ENCODE results near the gene FARP2. TPM values are rescaled to one million over a fixed set of nuclear protein-coding genes. Genes with fewer than 3 reads are reported as not detected.

FARP2 gene
- total RNA-seq, 1 experiment from 2014 or later, result 37.2 TPM

DNA sequence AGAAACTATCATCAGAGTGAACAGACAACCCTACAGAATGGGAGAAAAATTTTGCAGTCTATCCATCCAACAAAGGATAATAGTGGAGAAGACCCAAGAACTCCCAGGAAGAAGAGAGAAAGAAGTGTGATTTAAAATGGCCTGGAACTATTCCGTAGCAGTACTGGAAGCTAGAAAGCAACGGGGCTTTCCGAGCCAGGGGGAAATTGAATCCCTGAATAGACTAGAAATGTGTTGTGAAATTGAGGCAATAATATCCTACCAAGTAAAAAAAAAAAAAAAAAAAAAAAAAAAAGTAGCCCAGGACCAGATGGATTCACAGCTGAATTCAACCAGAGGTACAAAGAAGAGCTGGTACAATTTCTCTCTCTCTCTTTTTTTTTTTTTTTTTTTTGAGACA is 69.3 kb downstream of the FARP2 start:
- H3K9me3 ChIP-seq, result no peaks in the 10 kb centered on the region
- intact Hi-C loops (cut with micrococcal nuclease; ENCODE audit: unreplicated experiment), result no loop called here
- no peak overlapping the region for H3K4me3 ChIP-seq (ENCODE audit: low read depth, low read length)
- no peak for DNase-seq
- no peaks in the 10 kb centered on the region for H3K4me1 ChIP-seq
- BruUV-seq (replicated peaks), result no TSS peak
- Mint-ChIP-seq H3K36me3 (ENCODE audit: insufficient read depth, unreplicated experiment) (peaks cover 28% of the 10 kb centered on the region), H3K27ac (ENCODE audit: unreplicated experiment) (no peak overlapping the region), H3K4me3 (ENCODE audit: unreplicated experiment) (no peak overlapping the region), H3K9me3 (ENCODE audit: unreplicated experiment) (peaks cover 21% of the 10 kb centered on the region), H3K27me3 (ENCODE audit: insufficient read depth, unreplicated experiment) (no peaks in the 10 kb centered on the region), H3K4me1 (ENCODE audit: low read depth, unreplicated experiment) (no peaks in the 10 kb centered on the region)
- H3K36me3 ChIP-seq (ENCODE audit: control insufficient read depth, insufficient read depth, low read length), result peaks cover 1% of the 10 kb centered on the region; the same call in 1 of the 2 replicates
- TF ChIP-seq, protein P1, sequence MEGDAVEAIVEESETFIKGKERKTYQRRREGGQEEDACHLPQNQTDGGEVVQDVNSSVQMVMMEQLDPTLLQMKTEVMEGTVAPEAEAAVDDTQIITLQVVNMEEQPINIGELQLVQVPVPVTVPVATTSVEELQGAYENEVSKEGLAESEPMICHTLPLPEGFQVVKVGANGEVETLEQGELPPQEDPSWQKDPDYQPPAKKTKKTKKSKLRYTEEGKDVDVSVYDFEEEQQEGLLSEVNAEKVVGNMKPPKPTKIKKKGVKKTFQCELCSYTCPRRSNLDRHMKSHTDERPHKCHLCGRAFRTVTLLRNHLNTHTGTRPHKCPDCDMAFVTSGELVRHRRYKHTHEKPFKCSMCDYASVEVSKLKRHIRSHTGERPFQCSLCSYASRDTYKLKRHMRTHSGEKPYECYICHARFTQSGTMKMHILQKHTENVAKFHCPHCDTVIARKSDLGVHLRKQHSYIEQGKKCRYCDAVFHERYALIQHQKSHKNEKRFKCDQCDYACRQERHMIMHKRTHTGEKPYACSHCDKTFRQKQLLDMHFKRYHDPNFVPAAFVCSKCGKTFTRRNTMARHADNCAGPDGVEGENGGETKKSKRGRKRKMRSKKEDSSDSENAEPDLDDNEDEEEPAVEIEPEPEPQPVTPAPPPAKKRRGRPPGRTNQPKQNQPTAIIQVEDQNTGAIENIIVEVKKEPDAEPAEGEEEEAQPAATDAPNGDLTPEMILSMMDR (IDR thresholded peaks at IDR 0.05; ENCODE audit: insufficient read depth in 1 of 2, low read depth in 1 of 2, low read length in 1 of 2, severe bottlenecking in 1 of 2, unreplicated experiment in 1 of 2), result no peak
- no peaks in the 10 kb centered on the region for H3K27me3 ChIP-seq (replicated peaks; ENCODE audit: control insufficient read depth, insufficient read depth, low read length)
- ChIA-PET CTCF (no interaction called here), POLR2A (no interaction called here)

DNA sequence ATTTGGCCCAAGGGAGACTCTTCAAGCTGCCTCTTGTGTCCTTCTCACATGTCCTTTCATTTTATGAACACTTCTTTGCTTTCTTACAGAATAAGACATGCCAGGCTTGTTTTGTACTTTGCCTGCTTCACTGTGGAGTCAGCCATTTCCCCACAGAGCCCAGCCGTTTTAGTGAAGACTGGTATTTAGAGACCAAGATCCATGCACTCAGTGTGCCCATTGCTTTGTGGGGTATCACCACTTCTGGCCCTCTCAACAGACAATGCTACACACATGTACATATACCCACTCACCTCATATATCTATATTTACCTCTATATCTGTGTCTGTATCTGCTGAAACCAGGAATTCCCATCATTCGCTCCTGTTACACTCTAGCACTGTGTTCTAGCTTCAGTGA is 74.1 kb downstream of the FARP2 start:
- no peak for DNase-seq
- H3K27me3 Mint-ChIP-seq (ENCODE audit: insufficient read depth, unreplicated experiment), result no peaks in the 10 kb centered on the region
- H3K4me1 Mint-ChIP-seq (ENCODE audit: low read depth, unreplicated experiment), result peaks cover 7% of the 10 kb centered on the region
- no peak overlapping the region for H3K27ac Mint-ChIP-seq (ENCODE audit: unreplicated experiment)
- intact Hi-C loops (cut with micrococcal nuclease; ENCODE audit: unreplicated experiment), result no loop called here
- Histone ChIP-seq H3K9me3 (no peaks in the 10 kb centered on the region), H3K4me1 (no peaks in the 10 kb centered on the region), H3K36me3 (ENCODE audit: control insufficient read depth, insufficient read depth, low read length) (peaks cover 1% of the 10 kb centered on the region; the same call in 1 of the 2 replicates), H3K4me3 (ENCODE audit: low read depth, low read length) (no peak overlapping the region), H3K27me3 (replicated peaks; ENCODE audit: control insufficient read depth, insufficient read depth, low read length) (no peaks in the 10 kb centered on the region)
- TF ChIP-seq, protein P1 (IDR thresholded peaks at IDR 0.05; ENCODE audit: insufficient read depth in 1 of 2, low read depth in 1 of 2, low read length in 1 of 2, severe bottlenecking in 1 of 2, unreplicated experiment in 1 of 2), result no peak
- CTCF ChIA-PET, result no interaction called here
- BruUV-seq (replicated peaks), result no TSS peak
- no peak overlapping the region for H3K4me3 Mint-ChIP-seq (ENCODE audit: unreplicated experiment)
- no peaks in the 10 kb centered on the region for H3K9me3 Mint-ChIP-seq (ENCODE audit: unreplicated experiment)
- H3K36me3 Mint-ChIP-seq (ENCODE audit: insufficient read depth, unreplicated experiment), result peaks cover 20% of the 10 kb centered on the region
- POLR2A ChIA-PET, result no interaction called here

DNA sequence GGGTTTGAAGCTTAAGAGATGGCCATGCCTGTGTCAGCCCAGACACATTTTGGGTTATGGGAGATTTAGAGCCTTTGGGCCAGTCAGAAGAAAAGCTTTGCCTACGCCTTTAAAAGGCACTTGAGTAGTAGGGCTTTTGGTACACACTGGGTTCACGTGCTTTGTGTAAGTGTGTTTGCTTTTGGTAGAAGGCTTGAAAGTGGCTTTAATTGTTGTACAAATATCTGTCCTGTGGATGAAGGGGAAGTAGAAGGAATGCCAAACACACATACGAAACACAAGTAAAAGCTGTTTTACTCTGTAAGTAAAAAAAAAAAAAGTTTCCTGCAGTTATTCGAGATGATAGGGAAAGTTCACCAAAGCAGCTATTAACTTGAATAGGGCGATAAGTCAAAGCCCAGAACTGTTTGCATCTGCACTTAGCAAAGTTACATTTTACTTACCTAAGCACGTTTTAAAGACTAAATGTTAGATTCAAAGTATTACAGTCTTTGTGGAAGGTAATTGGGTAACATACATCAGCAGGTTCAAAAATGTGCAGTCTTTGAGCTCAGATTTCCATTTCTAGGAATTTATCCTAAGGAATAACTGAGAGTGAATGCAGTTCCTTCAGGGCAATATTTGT is 76.9 kb downstream of the FARP2 start:
- BruUV-seq (replicated peaks), result no TSS peak
- Mint-ChIP-seq H3K36me3 (ENCODE audit: insufficient read depth, unreplicated experiment) (peaks cover 27% of the 10 kb centered on the region), H3K4me3 (ENCODE audit: unreplicated experiment) (no peak overlapping the region), H3K27me3 (ENCODE audit: insufficient read depth, unreplicated experiment) (no peaks in the 10 kb centered on the region), H3K4me1 (ENCODE audit: low read depth, unreplicated experiment) (peaks cover 7% of the 10 kb centered on the region), H3K9me3 (ENCODE audit: unreplicated experiment) (no peaks in the 10 kb centered on the region), H3K27ac (ENCODE audit: unreplicated experiment) (no peak overlapping the region)
- Histone ChIP-seq H3K9me3 (no peaks in the 10 kb centered on the region), H3K4me1 (no peaks in the 10 kb centered on the region), H3K27me3 (replicated peaks; ENCODE audit: control insufficient read depth, insufficient read depth, low read length) (no peaks in the 10 kb centered on the region), H3K36me3 (ENCODE audit: control insufficient read depth, insufficient read depth, low read length) (peaks cover 1% of the 10 kb centered on the region; the same call in 1 of the 2 replicates), H3K4me3 (ENCODE audit: low read depth, low read length) (no peak overlapping the region)
- CTCF ChIA-PET, result no interaction called here
- DNase-seq, result peak in 1 of 2 experiments; percentile 4
- intact Hi-C loops (cut with micrococcal nuclease; ENCODE audit: unreplicated experiment), result no loop called here
- TF ChIP-seq, protein P1 (IDR thresholded peaks at IDR 0.05; ENCODE audit: insufficient read depth in 1 of 2, low read depth in 1 of 2, low read length in 1 of 2, severe bottlenecking in 1 of 2, unreplicated experiment in 1 of 2), result no peak
- POLR2A ChIA-PET, result no interaction called here

Measured in Caco-2 (cell line).